Neural cell (in vitro differentiated cells): ENCODE results near the gene ESYT3.

Experiments
- CTCF ChIP-seq: fragments of 450-650 bp; IDR thresholded peaks from 2 replicates; pipeline ENCODE4 v1.5.1; 2014; ENCODE audit warnings: antibody characterized with exemption, mild to moderate bottlenecking, moderate library complexity; ENCODE audit not compliant: poor library complexity, severe bottlenecking
- EP300 ChIP-seq: fragments of 450-650 bp; conservative IDR thresholded peaks from 2 replicates; pipeline ENCODE4 v1.6.1; 2014; ENCODE audit warnings: antibody characterized with exemption, mild to moderate bottlenecking, moderate library complexity; ENCODE audit not compliant: poor library complexity, severe bottlenecking
- POLR2AphosphoS5 ChIP-seq: IDR thresholded peaks from 2 replicates; pipeline ENCODE4 v1.6.1; 2012
- REST ChIP-seq: IDR thresholded peaks from 2 replicates; pipeline ENCODE4 v1.6.1; 2012; ENCODE audit warnings: borderline replicate concordance
- SMC3 ChIP-seq: fragments of 450-650 bp; conservative IDR thresholded peaks from 2 replicates; pipeline ENCODE4 v1.6.1; 2014; ENCODE audit warnings: antibody characterized with exemption, mild to moderate bottlenecking, moderate library complexity; ENCODE audit not compliant: poor library complexity

GRCh38 chr3:138406606-138407005, 27.8 kb upstream of the ESYT3 start:
- no peak for TF ChIP-seq CTCF
- TF ChIP-seq EP300 = no peak
- TF ChIP-seq SMC3 = no peak
- no peak for TF ChIP-seq REST
- TF ChIP-seq POLR2AphosphoS5 = no peak
